ENCODE measurements around the gene MRPL41.
"Not testable (repeated sequence)": the region's sequence is repeated elsewhere in the genome, so short reads cannot be mapped to it uniquely, and the experiment has no call there.

Gene MRPL41

GRCh38 chr9:137513801-137514570 is 37.7 kb upstream of the MRPL41 start:
- H3K4me3 ChIP-seq (ENCODE audit: low read length); H3K4me1 ChIP-seq (ENCODE audit: control insufficient read depth, insufficient read depth, low read length); H3K27me3 ChIP-seq (ENCODE audit: control insufficient read depth, insufficient read depth, low read length); DNase-seq (ENCODE audit: low read depth, low spot score); H3K9me3 ChIP-seq (ENCODE audit: control insufficient read depth, insufficient read depth, low read length); H3K36me3 ChIP-seq (ENCODE audit: control insufficient read depth, insufficient read depth, low read length); H3K27ac ChIP-seq (ENCODE audit: low read length): not testable (repeated sequence)
- WGBS (ENCODE audit: insufficient coverage, insufficient read length): no CpG with 5 or more reads among the region's 42 CpGs

- no CpG with 5 or more reads among the region's 30 CpGs for WGBS (ENCODE audit: insufficient coverage, insufficient read length)
- no peak for DNase-seq (ENCODE audit: low read depth, low spot score)
Observed at GRCh38 chr9:137514691-137515337, 36.9 kb upstream of the MRPL41 start.

GRCh38 chr9:137515338-137515724 is 36.3 kb upstream of the MRPL41 start:
- DNase-seq (ENCODE audit: low read depth, low spot score): no peak
- H3K4me3 ChIP-seq (ENCODE audit: low read length): no peak overlapping the region
- WGBS (ENCODE audit: insufficient coverage, insufficient read length): no CpG with 5 or more reads among the region's 23 CpGs
- no peaks in the 10 kb centered on the region for H3K27me3 ChIP-seq (ENCODE audit: control insufficient read depth, insufficient read depth, low read length)
- no peak overlapping the region for H3K27ac ChIP-seq (ENCODE audit: low read length)
- H3K36me3 ChIP-seq (ENCODE audit: control insufficient read depth, insufficient read depth, low read length): no peaks in the 10 kb centered on the region
- H3K4me1 ChIP-seq (ENCODE audit: control insufficient read depth, insufficient read depth, low read length): no peaks in the 10 kb centered on the region
- no peaks in the 10 kb centered on the region for H3K9me3 ChIP-seq (ENCODE audit: control insufficient read depth, insufficient read depth, low read length)

More at GRCh38 chr9:137514691-137515337, 36.9 kb upstream of the MRPL41 start:
- H3K27me3 ChIP-seq (ENCODE audit: control insufficient read depth, insufficient read depth, low read length): no peaks in the 10 kb centered on the region
- no peaks in the 10 kb centered on the region for H3K9me3 ChIP-seq (ENCODE audit: control insufficient read depth, insufficient read depth, low read length)
- no peak overlapping the region for H3K4me3 ChIP-seq (ENCODE audit: low read length)
- no peak overlapping the region for H3K27ac ChIP-seq (ENCODE audit: low read length)
- no peaks in the 10 kb centered on the region for H3K36me3 ChIP-seq (ENCODE audit: control insufficient read depth, insufficient read depth, low read length)
- no peaks in the 10 kb centered on the region for H3K4me1 ChIP-seq (ENCODE audit: control insufficient read depth, insufficient read depth, low read length)

- no peaks in the 10 kb centered on the region for H3K36me3 ChIP-seq (ENCODE audit: control insufficient read depth, insufficient read depth, low read length)
- no peaks in the 10 kb centered on the region for H3K9me3 ChIP-seq (ENCODE audit: control insufficient read depth, insufficient read depth, low read length)
- no peaks in the 10 kb centered on the region; the same call in 1 of the 2 replicates for H3K4me1 ChIP-seq (ENCODE audit: control insufficient read depth, insufficient read depth, low read length)
- no peak overlapping the region for H3K27ac ChIP-seq (ENCODE audit: low read length)
- WGBS (ENCODE audit: insufficient coverage, insufficient read length): no CpG with 5 or more reads among the region's 10 CpGs
- H3K4me3 ChIP-seq (ENCODE audit: low read length): no peak overlapping the region
- no peak for DNase-seq (ENCODE audit: low read depth, low spot score)
- H3K27me3 ChIP-seq (ENCODE audit: control insufficient read depth, insufficient read depth, low read length): no peaks in the 10 kb centered on the region
Observed at GRCh38 chr9:137516144-137516917, 35.3 kb upstream of the MRPL41 start.

- no CpG with 5 or more reads among the region's 13 CpGs for WGBS (ENCODE audit: insufficient coverage, insufficient read length)
- not testable (repeated sequence) for H3K36me3 ChIP-seq (ENCODE audit: control insufficient read depth, insufficient read depth, low read length); H3K27me3 ChIP-seq (ENCODE audit: control insufficient read depth, insufficient read depth, low read length); H3K4me3 ChIP-seq (ENCODE audit: low read length); H3K4me1 ChIP-seq (ENCODE audit: control insufficient read depth, insufficient read depth, low read length); H3K9me3 ChIP-seq (ENCODE audit: control insufficient read depth, insufficient read depth, low read length); DNase-seq (ENCODE audit: low read depth, low spot score); H3K27ac ChIP-seq (ENCODE audit: low read length)
Observed at GRCh38 chr9:137518661-137519459, 32.8 kb upstream of the MRPL41 start.

GRCh38 chr9:137519553-137519952 is 32.1 kb upstream of the MRPL41 start:
- Histone ChIP-seq H3K27ac (ENCODE audit: low read length) (no peak overlapping the region), H3K27me3 (ENCODE audit: control insufficient read depth, insufficient read depth, low read length) (no peaks in the 10 kb centered on the region), H3K4me1 (ENCODE audit: control insufficient read depth, insufficient read depth, low read length) (no peaks in the 10 kb centered on the region; the same call in 1 of the 2 replicates), H3K36me3 (ENCODE audit: control insufficient read depth, insufficient read depth, low read length) (no peaks in the 10 kb centered on the region), H3K9me3 (ENCODE audit: control insufficient read depth, insufficient read depth, low read length) (no peaks in the 10 kb centered on the region), H3K4me3 (ENCODE audit: low read length) (no peak overlapping the region)
- no peak for DNase-seq (ENCODE audit: low read depth, low spot score)
- no CpG with 5 or more reads among the region's 10 CpGs for WGBS (ENCODE audit: insufficient coverage, insufficient read length)

- no peak overlapping the region for H3K27ac ChIP-seq (ENCODE audit: low read length)
- no peaks in the 10 kb centered on the region for H3K36me3 ChIP-seq (ENCODE audit: control insufficient read depth, insufficient read depth, low read length)
- H3K4me3 ChIP-seq (ENCODE audit: low read length): no peak overlapping the region
- no peaks in the 10 kb centered on the region; the same call in 1 of the 2 replicates for H3K4me1 ChIP-seq (ENCODE audit: control insufficient read depth, insufficient read depth, low read length)
- DNase-seq (ENCODE audit: low read depth, low spot score): no peak
- no CpG with 5 or more reads among the region's 30 CpGs for WGBS (ENCODE audit: insufficient coverage, insufficient read length)
- H3K9me3 ChIP-seq (ENCODE audit: control insufficient read depth, insufficient read depth, low read length): no peaks in the 10 kb centered on the region
- no peaks in the 10 kb centered on the region for H3K27me3 ChIP-seq (ENCODE audit: control insufficient read depth, insufficient read depth, low read length)
Observed at GRCh38 chr9:137520614-137521404, 30.9 kb upstream of the MRPL41 start.

- H3K36me3 ChIP-seq (ENCODE audit: control insufficient read depth, insufficient read depth, low read length): no peaks in the 10 kb centered on the region
- no peaks in the 10 kb centered on the region; the same call in 1 of the 2 replicates for H3K4me1 ChIP-seq (ENCODE audit: control insufficient read depth, insufficient read depth, low read length)
- DNase-seq (ENCODE audit: low read depth, low spot score): no peak
- no peaks in the 10 kb centered on the region for H3K27me3 ChIP-seq (ENCODE audit: control insufficient read depth, insufficient read depth, low read length)
- H3K9me3 ChIP-seq (ENCODE audit: control insufficient read depth, insufficient read depth, low read length): no peaks in the 10 kb centered on the region
- WGBS (ENCODE audit: insufficient coverage, insufficient read length): no CpG with 5 or more reads among the region's 18 CpGs
- H3K27ac ChIP-seq (ENCODE audit: low read length): no peak overlapping the region
- no peak overlapping the region for H3K4me3 ChIP-seq (ENCODE audit: low read length)
Observed at GRCh38 chr9:137521405-137521985, 30.2 kb upstream of the MRPL41 start.

GRCh38 chr9:137522746-137523455 is 28.8 kb upstream of the MRPL41 start:
- Histone ChIP-seq H3K36me3 (ENCODE audit: control insufficient read depth, insufficient read depth, low read length) (no peaks in the 10 kb centered on the region), H3K4me3 (ENCODE audit: low read length) (no peak overlapping the region), H3K9me3 (ENCODE audit: control insufficient read depth, insufficient read depth, low read length) (no peaks in the 10 kb centered on the region), H3K27ac (ENCODE audit: low read length) (no peak overlapping the region), H3K27me3 (ENCODE audit: control insufficient read depth, insufficient read depth, low read length) (no peaks in the 10 kb centered on the region), H3K4me1 (ENCODE audit: control insufficient read depth, insufficient read depth, low read length) (no peaks in the 10 kb centered on the region; the same call in 1 of the 2 replicates)
- no peak for DNase-seq (ENCODE audit: low read depth, low spot score)
- no CpG with 5 or more reads among the region's 36 CpGs for WGBS (ENCODE audit: insufficient coverage, insufficient read length)

All from iPS DF 6.9 (cell line).